SK-N-SH treated with all-trans-retinoic acid at 6 μM for 48 hours (cell line): ENCODE results near the gene GPX2.

Source experiments
- ATAC-seq: fragments of 200-7000 bp; cut with Tn5 transposase; 3 replicates; pipeline ENCODE4 v1.9.1; 2020; ENCODE audit warnings: mild to moderate bottlenecking, moderate library complexity
- ARNTL ChIP-seq: fragments of 450-650 bp; formaldehyde crosslinking; IDR thresholded peaks from 2 replicates; pipeline ENCODE4 v1.5.0; 2020; ENCODE audit warnings: low read depth, mild to moderate bottlenecking, moderate library complexity, borderline replicate concordance
- BACH2 ChIP-seq: fragments of 250-450 bp; sonication (Bioruptor Pico); IDR thresholded peaks from 2 replicates; pipeline ENCODE4 v1.9.0; 2021; ENCODE audit warnings: mild to moderate bottlenecking, borderline replicate concordance
- CSDC2 ChIP-seq: fragments of 250-450 bp; sonication (Bioruptor Pico); IDR thresholded peaks from 2 replicates; pipeline ENCODE4 v1.5.0; 2020; ENCODE audit warnings: mild to moderate bottlenecking, moderate library complexity
- GLIS3 ChIP-seq: fragments of 250-450 bp; sonication (Bioruptor Pico); IDR thresholded peaks from 2 replicates; pipeline ENCODE4 v1.5.0; 2020; ENCODE audit warnings: mild to moderate bottlenecking, moderate library complexity
- ISL1 ChIP-seq: fragments of 250-450 bp; sonication (Bioruptor Pico); IDR thresholded peaks from 2 replicates; pipeline ENCODE4 v2.1.2; 2022; ENCODE audit warnings: mild to moderate bottlenecking, moderate library complexity
- OSR1 ChIP-seq: fragments of 250-450 bp; sonication (Bioruptor Pico); IDR thresholded peaks from 2 replicates; pipeline ENCODE4 v1.8.0; 2022; ENCODE audit warnings: moderate library complexity, mild to moderate bottlenecking, inconsistent platforms
- PPARA ChIP-seq: fragments of 250-450 bp; sonication (Bioruptor Pico); IDR thresholded peaks from 2 replicates; pipeline ENCODE4 v1.5.0; 2020; ENCODE audit warnings: mild to moderate bottlenecking, borderline replicate concordance
- RARB ChIP-seq: fragments of 250-450 bp; sonication (Bioruptor Pico); IDR thresholded peaks from 2 replicates; pipeline ENCODE4 v1.8.0; 2021; ENCODE audit warnings: mild to moderate bottlenecking, moderate library complexity
- SNAI2 ChIP-seq: fragments of 250-450 bp; sonication (Bioruptor Pico); IDR thresholded peaks from 2 replicates; pipeline ENCODE4 v1.5.0; 2020; ENCODE audit warnings: mild to moderate bottlenecking, moderate library complexity
- TCF4 ChIP-seq: fragments of 250-450 bp; sonication (Bioruptor Pico); IDR thresholded peaks from 2 replicates; pipeline ENCODE4 v1.8.0; 2021; ENCODE audit warnings: mild to moderate bottlenecking, moderate library complexity, borderline replicate concordance
- ZC3H10 ChIP-seq: fragments of 250-450 bp; sonication (Bioruptor Pico); IDR thresholded peaks from 2 replicates; pipeline ENCODE4 v1.5.1; 2021; ENCODE audit warnings: mild to moderate bottlenecking, moderate library complexity
- ZFP3 ChIP-seq: fragments of 250-450 bp; sonication (Bioruptor Pico); IDR thresholded peaks from 2 replicates; pipeline ENCODE4 v1.5.0; 2020; ENCODE audit warnings: mild to moderate bottlenecking, moderate library complexity
- ZFP30 ChIP-seq: fragments of 450-650 bp; formaldehyde crosslinking; IDR thresholded peaks from 2 replicates; pipeline ENCODE4 v1.5.0; 2022; ENCODE audit warnings: mild to moderate bottlenecking, moderate library complexity
- ZNF565 ChIP-seq: fragments of 450-650 bp; formaldehyde crosslinking; conservative IDR thresholded peaks from 2 replicates; pipeline ENCODE4 v1.5.0; 2020; ENCODE audit warnings: low read depth, mild to moderate bottlenecking, moderate library complexity
- ZNF70 ChIP-seq: fragments of 450-650 bp; formaldehyde crosslinking; IDR thresholded peaks from 2 replicates; pipeline ENCODE4 v1.5.0; 2020; ENCODE audit warnings: mild to moderate bottlenecking, moderate library complexity
- ZNF8 ChIP-seq: fragments of 450-650 bp; formaldehyde crosslinking; IDR thresholded peaks from 2 replicates; pipeline ENCODE4 v1.5.0; 2020; ENCODE audit warnings: mild to moderate bottlenecking, moderate library complexity
- TF ChIP-seq, protein P1 (sequence below): fragments of 250-450 bp; sonication (Bioruptor Pico); IDR thresholded peaks from 2 replicates; pipeline ENCODE4 v1.5.1; 2020; ENCODE audit warnings: low read depth, mild to moderate bottlenecking, moderate library complexity
- TF ChIP-seq, protein P2 (sequence below): fragments of 250-450 bp; sonication (Bioruptor Pico); IDR thresholded peaks from 2 replicates; pipeline ENCODE4 v1.8.0; 2020; ENCODE audit warnings: mild to moderate bottlenecking, moderate library complexity, borderline replicate concordance
- TF ChIP-seq, protein P3 (sequence below): fragments of 250-450 bp; sonication (Bioruptor Pico); IDR thresholded peaks from 2 replicates; pipeline ENCODE4 v1.8.0; 2021; ENCODE audit warnings: low read depth, mild to moderate bottlenecking, moderate library complexity, borderline replicate concordance
- TF ChIP-seq, protein P4 (sequence below): fragments of 250-450 bp; sonication (Bioruptor Pico); IDR thresholded peaks from 2 replicates; pipeline ENCODE4 v1.5.0; 2020; ENCODE audit warnings: mild to moderate bottlenecking, moderate library complexity

Gene GPX2

DNA sequence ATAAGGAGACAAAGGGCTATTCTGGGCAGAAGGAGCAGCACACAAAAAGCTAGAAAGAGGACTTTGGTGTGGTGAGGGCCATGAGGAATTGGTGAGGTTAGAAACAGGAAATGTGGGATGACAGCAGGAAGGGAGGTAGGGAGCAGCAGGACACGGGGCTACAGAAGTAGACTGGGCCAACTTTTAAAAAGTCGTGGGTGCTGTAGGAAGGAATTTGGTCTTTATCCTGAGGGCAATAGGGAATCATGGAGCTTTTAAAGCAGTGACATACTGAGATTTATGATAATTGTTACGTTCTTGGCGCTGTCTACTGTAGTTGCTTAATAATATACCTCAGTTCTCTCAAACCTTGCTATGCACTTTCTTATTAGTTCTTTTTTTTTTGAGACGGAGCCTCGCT lies 36.5 kb downstream of the GPX2 start:
- TF ChIP-seq GLIS3 (CRISPR knock-in tag) (no peak), SNAI2 (CRISPR knock-in tag) (no peak), BACH2 (CRISPR knock-in tag) (no peak), ZFP3 (CRISPR knock-in tag) (no peak), OSR1 (CRISPR knock-in tag) (no peak), PPARA (CRISPR knock-in tag) (no peak), CSDC2 (CRISPR knock-in tag) (no peak), ISL1 (CRISPR knock-in tag) (no peak), TCF4 (CRISPR knock-in tag) (no peak), ZNF8 (CRISPR knock-in tag) (no peak), ARNTL (CRISPR knock-in tag) (no peak)
- TF ChIP-seq, protein P1, sequence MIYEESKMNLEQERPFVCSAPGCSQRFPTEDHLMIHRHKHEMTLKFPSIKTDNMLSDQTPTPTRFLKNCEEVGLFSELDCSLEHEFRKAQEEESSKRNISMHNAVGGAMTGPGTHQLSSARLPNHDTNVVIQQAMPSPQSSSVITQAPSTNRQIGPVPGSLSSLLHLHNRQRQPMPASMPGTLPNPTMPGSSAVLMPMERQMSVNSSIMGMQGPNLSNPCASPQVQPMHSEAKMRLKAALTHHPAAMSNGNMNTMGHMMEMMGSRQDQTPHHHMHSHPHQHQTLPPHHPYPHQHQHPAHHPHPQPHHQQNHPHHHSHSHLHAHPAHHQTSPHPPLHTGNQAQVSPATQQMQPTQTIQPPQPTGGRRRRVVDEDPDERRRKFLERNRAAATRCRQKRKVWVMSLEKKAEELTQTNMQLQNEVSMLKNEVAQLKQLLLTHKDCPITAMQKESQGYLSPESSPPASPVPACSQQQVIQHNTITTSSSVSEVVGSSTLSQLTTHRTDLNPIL (CRISPR knock-in tag): no peak
- TF ChIP-seq, protein P2, sequence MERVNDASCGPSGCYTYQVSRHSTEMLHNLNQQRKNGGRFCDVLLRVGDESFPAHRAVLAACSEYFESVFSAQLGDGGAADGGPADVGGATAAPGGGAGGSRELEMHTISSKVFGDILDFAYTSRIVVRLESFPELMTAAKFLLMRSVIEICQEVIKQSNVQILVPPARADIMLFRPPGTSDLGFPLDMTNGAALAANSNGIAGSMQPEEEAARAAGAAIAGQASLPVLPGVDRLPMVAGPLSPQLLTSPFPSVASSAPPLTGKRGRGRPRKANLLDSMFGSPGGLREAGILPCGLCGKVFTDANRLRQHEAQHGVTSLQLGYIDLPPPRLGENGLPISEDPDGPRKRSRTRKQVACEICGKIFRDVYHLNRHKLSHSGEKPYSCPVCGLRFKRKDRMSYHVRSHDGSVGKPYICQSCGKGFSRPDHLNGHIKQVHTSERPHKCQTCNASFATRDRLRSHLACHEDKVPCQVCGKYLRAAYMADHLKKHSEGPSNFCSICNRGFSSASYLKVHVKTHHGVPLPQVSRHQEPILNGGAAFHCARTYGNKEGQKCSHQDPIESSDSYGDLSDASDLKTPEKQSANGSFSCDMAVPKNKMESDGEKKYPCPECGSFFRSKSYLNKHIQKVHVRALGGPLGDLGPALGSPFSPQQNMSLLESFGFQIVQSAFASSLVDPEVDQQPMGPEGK (CRISPR knock-in tag): no peak
- TF ChIP-seq, protein P3, sequence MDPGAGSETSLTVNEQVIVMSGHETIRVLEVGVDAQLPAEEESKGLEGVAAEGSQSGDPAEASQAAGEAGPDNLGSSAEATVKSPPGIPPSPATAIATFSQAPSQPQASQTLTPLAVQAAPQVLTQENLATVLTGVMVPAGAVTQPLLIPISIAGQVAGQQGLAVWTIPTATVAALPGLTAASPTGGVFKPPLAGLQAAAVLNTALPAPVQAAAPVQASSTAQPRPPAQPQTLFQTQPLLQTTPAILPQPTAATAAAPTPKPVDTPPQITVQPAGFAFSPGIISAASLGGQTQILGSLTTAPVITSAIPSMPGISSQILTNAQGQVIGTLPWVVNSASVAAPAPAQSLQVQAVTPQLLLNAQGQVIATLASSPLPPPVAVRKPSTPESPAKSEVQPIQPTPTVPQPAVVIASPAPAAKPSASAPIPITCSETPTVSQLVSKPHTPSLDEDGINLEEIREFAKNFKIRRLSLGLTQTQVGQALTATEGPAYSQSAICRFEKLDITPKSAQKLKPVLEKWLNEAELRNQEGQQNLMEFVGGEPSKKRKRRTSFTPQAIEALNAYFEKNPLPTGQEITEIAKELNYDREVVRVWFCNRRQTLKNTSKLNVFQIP (CRISPR knock-in tag): no peak
- TF ChIP-seq, protein P4, sequence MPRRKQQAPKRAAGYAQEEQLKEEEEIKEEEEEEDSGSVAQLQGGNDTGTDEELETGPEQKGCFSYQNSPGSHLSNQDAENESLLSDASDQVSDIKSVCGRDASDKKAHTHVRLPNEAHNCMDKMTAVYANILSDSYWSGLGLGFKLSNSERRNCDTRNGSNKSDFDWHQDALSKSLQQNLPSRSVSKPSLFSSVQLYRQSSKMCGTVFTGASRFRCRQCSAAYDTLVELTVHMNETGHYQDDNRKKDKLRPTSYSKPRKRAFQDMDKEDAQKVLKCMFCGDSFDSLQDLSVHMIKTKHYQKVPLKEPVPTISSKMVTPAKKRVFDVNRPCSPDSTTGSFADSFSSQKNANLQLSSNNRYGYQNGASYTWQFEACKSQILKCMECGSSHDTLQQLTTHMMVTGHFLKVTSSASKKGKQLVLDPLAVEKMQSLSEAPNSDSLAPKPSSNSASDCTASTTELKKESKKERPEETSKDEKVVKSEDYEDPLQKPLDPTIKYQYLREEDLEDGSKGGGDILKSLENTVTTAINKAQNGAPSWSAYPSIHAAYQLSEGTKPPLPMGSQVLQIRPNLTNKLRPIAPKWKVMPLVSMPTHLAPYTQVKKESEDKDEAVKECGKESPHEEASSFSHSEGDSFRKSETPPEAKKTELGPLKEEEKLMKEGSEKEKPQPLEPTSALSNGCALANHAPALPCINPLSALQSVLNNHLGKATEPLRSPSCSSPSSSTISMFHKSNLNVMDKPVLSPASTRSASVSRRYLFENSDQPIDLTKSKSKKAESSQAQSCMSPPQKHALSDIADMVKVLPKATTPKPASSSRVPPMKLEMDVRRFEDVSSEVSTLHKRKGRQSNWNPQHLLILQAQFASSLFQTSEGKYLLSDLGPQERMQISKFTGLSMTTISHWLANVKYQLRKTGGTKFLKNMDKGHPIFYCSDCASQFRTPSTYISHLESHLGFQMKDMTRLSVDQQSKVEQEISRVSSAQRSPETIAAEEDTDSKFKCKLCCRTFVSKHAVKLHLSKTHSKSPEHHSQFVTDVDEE (CRISPR knock-in tag): no peak
- TF ChIP-seq, all 23 proteins: peak for 0
- peak; percentile 71 for ATAC-seq

DNA sequence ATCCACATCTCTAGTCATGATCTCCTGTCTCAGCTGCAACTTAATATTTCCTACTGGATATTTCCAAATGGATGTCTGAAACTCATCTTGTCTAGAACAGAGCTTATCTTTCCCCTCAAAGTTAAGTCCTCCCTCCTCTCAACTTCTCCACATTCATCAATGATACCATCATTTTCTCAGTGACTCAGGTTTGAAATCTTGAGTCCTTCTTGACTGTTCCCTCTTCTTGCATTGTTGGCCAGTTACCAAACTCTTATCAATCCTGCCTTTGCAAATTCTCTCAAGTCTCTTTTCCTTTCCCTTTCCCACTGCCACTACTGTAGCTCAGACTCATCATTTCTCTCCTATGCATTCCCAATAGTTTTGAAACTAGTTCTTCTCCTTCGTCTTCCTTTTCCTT lies 42.6 kb downstream of the GPX2 start:
- no peak for ATAC-seq
- no peak for TF ChIP-seq ZNF565 (CRISPR knock-in tag)
- no peak for TF ChIP-seq ZC3H10 (CRISPR knock-in tag)
- TF ChIP-seq, protein P1 (CRISPR knock-in tag): no peak
- no peak for TF ChIP-seq ZFP30 (CRISPR knock-in tag)
- no peak for TF ChIP-seq SNAI2 (CRISPR knock-in tag)
- TF ChIP-seq ZFP3 (CRISPR knock-in tag): no peak
- TF ChIP-seq RARB (CRISPR knock-in tag): no peak
- TF ChIP-seq, protein P3 (CRISPR knock-in tag): no peak
- no peak for TF ChIP-seq PPARA (CRISPR knock-in tag)
- no peak for TF ChIP-seq TCF4 (CRISPR knock-in tag)
- no peak for TF ChIP-seq GLIS3 (CRISPR knock-in tag)
- TF ChIP-seq ARNTL (CRISPR knock-in tag): no peak
- TF ChIP-seq, protein P4 (CRISPR knock-in tag): no peak
- TF ChIP-seq CSDC2 (CRISPR knock-in tag): no peak
- TF ChIP-seq ISL1 (CRISPR knock-in tag): no peak
- TF ChIP-seq ZNF70 (CRISPR knock-in tag): no peak
